Kidney tubule cell (primary cell): Measurements from ENCODE around the gene ANGEL1.

Source experiments
- DNase-seq: peaks from one replicate; pipeline ENCODE4 v3.0.0-alpha.2; 2018; ENCODE audit warnings: low spot score

The ANGEL1 gene, protein sequence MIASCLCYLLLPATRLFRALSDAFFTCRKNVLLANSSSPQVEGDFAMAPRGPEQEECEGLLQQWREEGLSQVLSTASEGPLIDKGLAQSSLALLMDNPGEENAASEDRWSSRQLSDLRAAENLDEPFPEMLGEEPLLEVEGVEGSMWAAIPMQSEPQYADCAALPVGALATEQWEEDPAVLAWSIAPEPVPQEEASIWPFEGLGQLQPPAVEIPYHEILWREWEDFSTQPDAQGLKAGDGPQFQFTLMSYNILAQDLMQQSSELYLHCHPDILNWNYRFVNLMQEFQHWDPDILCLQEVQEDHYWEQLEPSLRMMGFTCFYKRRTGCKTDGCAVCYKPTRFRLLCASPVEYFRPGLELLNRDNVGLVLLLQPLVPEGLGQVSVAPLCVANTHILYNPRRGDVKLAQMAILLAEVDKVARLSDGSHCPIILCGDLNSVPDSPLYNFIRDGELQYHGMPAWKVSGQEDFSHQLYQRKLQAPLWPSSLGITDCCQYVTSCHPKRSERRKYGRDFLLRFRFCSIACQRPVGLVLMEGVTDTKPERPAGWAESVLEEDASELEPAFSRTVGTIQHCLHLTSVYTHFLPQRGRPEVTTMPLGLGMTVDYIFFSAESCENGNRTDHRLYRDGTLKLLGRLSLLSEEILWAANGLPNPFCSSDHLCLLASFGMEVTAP

DNA sequence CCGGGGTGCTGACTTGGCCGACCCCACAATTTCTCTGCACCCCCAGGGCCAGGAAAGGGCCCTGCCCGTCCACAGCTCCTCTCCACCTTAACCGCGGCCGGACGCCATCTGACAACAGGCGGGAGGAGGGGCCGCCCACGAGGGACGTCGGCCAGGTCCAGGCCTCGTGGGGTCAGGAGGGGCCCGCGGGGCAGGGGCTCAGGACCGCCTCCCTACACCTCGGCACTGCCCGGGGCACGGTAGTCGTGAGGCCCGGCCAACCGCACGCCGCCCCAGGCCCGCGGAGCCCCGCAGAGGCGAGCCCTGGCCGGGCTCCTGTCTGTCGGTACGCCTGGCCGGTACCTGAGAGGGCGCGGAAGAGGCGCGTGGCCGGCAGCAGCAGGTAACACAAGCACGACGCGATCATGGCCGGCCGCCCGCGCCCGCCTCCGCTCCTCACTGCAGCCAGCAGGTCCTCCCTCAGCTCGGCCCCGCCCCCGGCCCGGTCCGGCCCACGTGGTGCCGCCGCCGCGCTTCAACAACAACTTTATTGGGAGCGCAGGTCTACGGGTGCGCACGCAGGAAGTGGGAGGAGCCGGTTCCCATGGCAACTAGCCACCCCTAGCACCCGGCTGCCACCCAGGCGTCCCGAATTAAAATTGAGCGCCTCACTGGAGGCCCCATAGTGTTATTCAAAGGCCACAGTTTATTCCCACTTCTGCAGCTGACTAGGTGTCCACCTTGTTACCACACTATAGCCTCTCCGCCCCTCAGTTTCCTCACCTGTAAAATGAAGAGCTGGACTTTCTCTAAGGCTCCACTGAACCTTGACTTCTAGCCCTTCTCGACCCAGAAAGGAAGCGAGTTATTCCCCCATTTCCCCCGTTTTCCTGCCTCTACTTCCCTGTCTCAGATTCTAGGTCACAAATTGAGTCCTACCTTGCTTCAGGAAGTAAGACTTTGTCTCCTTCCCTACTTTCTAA lies at the start of gene ANGEL1:
ANGEL1 (minus strand) TSS at position 461 of the 962 bp plus-strand sequence; CDS start at position 406, 55 bp downstream.
- peak; percentile 95 for DNase-seq

DNA sequence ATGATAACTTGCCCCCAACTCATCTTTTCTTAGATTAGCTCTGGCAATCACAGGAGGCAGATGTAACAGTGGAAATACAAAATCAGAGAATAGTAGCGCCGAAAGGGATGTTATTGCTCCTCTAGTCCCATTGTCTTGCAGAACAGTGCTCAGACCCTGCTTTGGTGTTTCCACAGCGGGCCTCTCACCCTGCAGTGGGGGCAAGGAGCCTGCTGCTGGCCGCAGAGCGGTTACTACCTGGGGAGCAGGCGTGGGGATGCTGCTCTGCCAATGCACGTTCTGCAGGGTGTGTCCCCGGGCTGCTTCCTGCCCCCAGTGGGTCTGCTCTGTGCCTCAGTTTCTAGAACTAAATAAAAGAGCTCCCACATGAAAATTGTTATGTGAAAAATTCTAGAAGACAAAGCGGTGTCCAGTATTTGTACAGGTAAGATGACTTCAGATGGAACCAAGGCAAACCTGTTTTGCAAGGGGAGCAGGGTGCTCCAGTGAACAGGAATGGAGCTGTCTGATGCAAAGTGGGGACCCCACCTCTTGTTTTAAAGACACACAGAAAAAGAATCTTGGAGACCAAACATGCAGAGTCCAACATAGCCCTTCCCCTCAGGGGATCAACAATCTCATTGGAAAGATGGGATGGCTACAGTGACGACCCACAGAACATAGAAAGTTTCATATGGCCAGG lies 49.0 kb upstream of the ANGEL1 start:
- no peak for DNase-seq

DNA sequence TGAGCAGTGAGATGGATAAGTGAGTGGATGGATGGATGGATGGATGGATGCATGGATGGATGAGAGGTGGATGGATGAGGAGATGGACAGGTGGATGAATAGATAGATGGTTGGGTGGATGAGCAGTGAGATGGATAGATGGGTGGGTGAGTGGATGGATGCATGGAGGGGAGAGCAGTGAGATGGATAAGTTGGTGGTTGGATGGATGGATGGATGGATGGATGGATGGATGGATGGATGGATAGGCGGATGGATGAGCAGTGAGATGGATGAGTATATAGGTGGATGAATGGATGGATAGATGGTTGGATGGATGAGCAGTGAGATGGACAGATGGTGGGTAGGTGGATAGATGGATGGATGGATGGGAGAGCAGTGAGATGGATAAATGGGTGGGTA lies 44.1 kb upstream of the ANGEL1 start:
- DNase-seq, result no peak

DNA sequence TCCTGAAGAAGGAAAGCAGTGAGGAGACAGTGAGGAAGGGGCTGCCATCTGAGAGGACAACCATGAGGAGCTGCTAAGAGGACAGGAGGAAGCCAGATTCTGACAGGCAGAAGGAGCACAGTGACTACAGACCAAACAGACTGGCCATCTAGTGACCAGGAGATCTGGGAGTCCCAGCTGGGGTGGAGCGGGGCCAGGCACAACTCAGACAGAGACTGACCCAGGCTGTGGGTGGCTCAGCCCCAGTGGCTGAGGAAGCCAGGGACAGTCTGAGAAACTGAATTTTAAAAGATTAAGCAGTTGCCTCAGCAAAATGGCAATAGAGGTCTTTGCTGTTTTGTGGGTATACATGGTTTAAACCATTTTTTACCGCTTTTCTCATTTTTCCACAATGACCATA lies 42.4 kb upstream of the ANGEL1 start:
- DNase-seq, result no peak

DNA sequence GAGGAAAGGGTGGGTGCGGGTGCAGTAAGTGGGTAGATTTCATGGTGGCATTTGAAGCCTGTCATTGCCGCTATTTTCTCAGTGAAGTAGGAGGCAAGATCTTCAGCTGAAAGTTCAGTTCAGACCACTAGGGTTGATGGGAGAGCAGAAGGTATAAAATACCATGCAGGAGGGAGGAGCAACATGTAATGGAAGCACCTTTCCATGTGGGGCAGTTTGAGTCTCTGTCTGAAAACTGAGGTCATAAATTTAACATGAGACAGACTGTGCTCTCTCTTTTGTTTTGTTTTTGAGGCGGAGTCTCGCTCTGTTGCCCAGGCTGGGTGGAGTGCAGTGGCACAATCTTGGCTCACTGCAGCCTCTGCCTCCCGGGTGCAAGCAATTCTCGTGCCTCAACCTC lies 36.2 kb upstream of the ANGEL1 start:
- DNase-seq, result no peak

DNA sequence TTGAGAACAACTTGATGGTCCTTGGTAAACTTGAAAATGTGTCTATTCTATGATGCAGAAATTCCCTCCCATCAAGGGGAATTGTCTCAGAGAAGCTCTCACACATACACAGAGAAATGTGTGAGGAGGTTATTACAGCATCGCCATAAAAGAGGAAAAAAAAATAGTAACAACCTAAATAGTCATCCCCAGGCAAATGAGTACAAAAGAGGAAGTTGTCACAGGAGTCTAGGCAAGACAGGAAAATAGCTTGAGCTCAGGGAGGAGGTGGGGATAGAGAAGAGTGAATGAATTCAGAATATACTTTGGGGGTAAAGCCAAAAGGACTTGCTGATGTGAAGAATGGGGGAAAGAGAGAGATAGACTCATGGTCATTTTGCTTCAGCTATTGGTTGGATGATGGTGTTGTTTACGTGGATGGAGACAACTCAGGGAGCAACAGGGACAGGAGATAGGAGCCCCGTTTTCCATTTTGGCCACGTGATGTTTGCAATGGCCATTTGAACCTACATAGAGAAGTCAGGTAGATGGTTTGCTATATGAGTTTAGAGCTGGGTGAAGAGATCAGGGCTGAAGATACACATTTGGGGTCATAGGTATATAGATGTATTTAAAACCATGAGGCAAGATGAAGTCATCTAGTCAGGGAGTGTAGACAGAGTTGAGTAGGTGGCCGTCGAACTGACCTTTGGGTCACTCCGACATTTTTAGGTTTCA lies 33.8 kb upstream of the ANGEL1 start:
- DNase-seq, result no peak

DNA sequence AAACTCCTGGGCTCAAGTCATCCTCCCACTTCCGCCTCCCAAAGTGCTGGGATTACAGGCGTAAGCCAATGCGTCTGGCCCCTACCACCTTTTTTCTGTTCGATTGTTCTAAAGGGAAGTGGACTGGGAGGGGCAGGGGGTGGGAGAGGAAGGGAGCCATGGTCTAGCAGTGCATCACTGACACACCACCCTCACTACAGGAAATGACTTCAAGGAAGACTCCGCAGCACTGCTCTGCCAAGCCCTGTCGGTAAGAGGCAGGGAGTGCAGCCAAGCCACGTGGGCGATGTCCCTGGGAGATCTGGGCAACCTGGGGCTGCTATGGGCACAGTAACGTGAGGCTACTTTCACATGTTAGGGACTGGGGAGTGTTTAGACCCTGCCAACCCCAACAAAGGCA lies 31.5 kb upstream of the ANGEL1 start:
- DNase-seq, result peak; percentile 30

DNA sequence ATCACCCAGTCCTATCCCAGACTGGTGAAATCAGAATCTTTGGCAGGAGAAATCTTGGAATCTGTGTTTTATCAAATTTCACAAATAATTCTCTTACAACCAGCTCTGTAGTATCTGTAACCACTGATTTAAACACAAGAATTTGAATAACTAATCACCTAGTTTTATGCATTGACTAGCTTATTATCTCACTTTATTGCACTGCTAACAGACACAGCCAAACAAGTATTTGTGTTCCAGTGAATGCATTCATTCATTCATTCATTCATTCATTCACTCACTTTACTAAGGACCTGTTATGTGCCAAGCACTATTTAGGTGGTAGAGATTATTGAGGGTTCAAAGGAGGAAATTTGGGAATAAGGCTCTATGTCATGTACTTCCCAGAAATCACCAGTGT lies 29.7 kb upstream of the ANGEL1 start:
- no peak for DNase-seq

DNA sequence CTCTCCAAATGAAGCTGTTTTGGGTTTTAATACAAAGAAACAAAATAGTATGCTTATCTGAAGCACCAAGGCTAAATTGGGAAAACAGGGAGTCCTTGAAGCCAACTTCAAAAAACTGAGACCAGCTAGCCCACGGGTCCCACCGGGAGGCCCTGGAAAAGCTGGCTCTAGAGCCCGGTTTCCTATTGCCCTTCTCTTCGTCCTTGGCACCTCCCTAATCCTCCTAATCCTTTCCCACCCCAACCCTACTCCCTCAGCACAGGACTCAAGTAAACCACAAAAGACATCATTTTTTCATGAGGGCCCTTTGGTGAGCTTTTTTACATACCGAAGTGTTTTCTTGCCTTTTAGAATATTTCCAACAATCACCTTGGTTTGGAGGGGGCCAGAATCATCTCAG lies 24.8 kb upstream of the ANGEL1 start:
- DNase-seq, result no peak

DNA sequence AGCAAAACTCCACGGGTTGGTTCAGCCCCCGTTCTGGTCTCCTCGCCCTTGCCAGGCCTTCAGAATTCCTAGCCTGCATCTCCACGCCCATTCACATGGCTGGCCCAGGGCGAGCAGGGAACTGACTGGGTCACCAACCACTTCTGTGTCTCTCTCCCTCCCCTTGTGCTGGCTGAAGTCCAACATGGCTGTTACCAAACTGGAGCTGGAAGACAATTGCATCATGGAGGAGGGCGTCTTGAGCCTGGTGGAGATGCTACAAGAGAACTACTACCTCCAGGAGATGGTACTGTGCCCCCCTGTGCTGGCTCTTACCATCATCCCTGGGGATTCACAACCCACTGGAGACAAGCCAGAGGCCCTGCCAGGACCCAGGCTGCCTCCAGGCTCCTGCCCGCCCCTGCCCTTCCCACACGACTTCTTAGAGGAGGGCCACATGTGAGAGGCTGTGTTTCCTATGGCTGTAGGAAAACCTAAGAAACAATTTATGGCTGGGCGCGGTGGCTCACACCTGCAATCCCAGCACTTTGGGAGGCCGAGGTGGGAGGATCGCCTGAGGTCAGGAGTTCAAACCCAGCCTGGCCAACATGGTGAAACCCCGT lies 23.4 kb upstream of the ANGEL1 start:
- DNase-seq, result no peak

DNA sequence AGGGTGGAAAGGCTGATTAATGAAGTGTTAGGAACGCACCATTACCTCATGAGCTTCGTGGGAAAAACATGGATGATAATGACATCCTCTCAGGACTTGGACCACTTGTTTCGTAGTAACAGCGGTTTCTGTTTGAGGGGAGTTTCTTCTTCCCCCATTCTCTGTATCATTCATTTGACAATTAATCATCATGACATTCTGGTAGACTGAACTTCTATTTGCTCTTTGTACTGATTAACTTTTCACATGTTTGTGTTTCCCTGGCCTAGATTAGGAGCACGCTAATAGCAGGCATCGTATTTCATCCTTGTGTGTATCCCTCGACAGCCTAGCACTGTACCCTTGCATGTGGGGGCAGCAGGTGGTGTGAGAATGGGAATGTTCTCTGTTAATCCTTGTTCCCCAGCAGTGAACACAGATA lies 21.6 kb upstream of the ANGEL1 start:
- DNase-seq, result peak; percentile 53

DNA sequence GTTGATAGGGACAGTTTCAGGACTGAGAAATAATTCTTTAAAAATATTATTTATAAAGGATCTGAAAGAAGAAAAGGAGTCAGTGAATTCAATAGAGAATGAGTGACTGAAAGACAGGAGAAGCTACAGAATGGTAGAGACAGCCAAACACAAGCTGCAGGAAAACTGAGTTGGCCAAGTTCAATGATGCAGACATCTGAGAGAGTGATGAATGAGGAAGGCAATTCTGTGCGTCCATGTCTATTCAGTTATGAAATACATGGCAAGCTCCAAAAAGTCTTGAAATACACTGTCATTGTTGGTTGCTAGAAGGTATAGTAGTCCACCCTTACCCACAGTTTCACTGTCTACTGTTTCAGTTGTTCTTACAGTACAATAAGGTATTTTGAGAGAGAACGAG lies 20.3 kb upstream of the ANGEL1 start:
- no peak for DNase-seq

DNA sequence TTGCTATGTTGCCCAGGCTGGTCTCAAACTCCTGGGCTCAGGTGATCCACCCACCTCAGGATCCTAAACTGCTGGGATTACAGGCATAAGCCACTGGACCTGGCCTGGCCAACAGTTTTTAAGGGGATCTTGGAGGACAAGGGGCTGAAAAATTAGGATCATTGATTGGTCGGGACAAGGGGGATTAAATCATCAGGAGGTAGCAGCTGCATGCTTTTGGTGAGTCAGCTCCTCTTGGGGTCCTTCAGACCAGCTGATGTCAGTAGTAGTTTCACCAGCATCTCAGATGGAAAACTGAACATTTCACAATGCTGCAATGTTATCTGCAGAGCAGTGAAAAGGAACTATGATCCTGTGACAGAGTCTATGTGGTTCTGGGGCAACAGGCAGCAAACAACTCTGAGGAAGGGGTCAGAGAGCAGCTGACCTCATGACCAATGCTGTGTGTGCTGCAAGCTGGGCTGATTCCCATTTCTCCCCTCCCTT lies 19.9 kb upstream of the ANGEL1 start:
- DNase-seq, result no peak

DNA sequence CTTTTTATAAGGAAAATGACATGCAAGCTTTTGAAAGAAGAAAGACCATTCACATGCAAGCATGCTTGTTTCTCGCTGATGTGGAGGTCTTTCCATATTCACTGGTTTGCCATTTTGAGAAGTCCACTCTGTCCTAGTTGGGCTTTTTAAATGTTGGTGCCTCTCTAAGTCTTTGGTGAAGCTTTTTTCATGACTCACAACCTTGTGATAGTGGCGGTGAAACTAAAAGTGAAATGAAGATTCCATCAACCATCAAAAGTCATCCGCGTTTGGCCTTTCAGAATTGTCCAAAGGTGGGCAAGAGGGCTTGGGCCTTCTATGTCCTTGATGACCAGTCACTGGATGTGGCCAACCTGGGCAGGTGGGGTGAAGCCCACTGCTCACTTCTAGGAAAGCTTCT lies 17.9 kb upstream of the ANGEL1 start:
- DNase-seq, result no peak

DNA sequence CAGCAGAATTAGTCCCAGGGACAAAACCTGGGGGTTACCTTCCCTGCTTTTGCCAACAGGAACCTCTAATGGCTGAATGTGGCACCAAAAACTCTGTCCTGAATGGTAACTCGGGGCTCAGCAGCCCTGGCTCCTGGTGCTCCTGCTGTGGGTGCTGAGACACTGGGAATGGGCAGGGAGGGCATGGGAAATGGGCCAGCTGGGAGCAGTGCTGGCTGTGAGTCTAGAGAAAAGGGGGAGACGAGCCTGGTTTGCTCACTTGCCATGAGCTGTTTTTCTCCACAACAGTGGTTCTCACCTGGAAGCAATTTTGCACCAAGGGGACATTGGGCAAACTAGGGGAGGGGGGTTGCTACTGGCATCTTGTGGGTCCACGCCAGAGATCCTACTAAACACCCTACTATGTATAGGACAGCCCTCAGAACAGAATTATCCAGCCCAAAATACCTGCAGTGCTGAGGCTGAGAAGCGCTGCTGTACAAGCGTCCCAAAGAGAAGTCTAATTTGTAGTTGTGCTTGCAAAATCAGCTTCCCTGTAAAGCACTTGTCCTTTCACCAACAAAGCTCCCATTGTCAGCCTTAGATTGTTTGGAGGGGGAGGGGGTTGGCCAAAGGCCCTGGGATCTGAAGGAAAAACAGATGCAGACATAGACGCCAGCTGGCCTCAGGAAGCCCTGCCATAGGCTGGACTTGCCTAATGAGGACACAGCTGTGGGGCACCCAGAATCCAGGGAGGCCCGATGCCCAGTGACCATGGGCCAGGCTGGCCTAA lies 17.2 kb upstream of the ANGEL1 start:
- DNase-seq, result no peak

DNA sequence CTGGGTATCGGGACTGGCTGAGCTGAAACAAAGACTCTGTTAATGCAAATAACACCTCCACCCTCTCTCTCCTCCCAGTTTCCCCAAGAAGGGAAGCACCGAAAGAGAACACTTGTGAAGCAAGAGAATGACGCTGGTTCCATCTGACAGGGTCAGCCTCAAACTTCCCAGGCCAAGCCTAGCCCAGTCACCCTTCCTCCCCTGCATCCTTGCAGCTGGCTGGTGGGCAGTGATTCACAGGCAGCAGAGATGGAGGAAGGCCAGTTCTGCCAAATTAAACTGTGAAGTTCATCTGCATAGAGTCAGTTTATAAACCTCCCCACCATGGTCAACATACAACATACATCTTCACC lies 16.3 kb upstream of the ANGEL1 start:
- no peak for DNase-seq

DNA sequence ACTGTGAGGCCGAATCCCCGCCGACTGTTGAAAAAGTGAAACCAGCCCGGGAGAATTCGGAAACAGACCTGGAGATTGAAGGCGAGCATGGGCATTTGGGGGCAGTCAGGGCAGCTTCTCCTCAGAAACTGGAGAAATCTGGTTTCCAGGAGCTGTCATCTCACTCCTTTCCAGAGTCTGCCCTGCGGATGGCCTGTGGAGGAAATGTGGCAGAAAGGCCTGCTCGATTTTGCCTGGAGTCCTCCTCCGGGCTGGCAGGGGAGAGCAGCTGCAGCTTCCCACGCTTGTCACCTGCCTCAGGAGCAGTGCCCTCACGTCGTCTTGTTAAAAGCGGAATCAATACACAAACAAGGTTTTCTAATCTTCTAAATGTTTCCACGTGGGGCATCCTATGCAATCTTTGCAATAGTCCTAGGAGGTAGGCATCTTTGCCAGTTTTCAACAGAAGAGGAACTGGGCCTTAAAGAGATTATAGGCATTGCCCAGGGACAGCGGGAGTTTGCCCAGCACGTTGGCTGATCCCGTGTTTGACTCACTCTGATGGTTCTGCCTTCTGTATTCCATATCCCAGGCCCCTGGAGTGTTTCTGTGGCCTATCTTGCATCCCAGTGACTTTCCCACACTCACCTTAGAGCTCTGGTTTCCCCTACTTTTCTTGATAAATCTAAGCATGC lies 15.8 kb upstream of the ANGEL1 start:
- DNase-seq, result no peak

DNA sequence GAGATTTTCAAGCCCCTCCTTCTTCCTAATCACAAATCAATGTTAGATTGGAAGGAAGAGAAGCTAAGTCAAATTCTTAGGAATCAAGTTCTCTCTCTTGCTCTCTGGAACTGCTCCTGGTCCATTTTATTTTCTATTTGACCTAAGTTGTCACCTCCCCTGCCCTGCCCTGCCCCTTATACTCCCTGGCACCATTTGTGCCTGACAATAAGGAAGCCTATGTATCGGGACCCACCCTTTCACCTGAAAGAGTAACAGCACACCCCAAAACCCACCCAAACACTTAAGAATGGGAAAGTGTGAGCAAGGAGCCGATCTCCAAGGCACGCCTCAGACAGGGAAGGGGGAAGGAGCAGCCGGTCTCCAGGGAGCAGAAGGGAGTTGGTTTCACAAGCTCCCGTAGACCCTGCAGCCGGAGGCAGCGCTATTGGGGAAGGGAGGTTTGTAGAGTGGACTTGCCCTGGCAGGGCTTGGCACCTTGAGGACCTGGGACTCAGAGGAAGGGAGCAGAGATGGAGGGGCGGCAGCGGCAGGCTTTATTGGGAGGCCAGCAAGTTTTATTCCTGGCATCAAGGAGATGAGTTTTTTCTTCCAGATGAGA lies 15.1 kb upstream of the ANGEL1 start:
- no peak for DNase-seq

DNA sequence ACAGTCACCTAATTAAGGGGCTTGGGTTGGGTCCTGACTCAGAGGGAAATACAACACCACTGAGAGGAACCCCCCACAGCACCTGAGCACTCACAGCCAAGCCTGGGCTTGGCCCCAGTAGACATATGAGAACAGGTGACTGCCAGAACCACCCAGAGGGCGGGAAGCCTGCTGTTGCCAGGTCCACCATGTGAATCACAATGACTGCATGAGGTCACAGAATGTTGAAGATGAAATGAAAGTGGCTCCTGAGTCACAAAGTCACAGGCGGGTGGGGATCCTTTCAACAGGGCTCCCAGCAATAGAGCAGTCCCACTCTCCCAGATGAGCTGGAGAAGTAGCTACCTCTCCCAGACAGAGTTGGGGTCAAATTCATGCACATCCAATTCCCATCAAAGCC lies 13.4 kb upstream of the ANGEL1 start, which contains the start of gene LRRC74A:
LRRC74A (plus strand) TSS at position 287 of the 400 bp plus-strand sequence. CDS start 290 bp downstream, outside the sequence.
- peak; percentile 24 for DNase-seq
